Memory B cell (primary cell): Measurements from ENCODE around the gene MRPL55.

Experiments used
- ATAC-seq: fragments of 150-1000 bp; cut with Tn5 transposase; 2 replicates; pipeline ENCODE4 v1.10.0; 2021; ENCODE audit warnings: low read depth, mild to moderate bottlenecking, moderate library complexity
- DNase-seq, 2 donors: peaks; one replicate each; pipeline ENCODE4 v3.0.0; 2022; ENCODE audit warnings: low spot score in 2 of 2
- H3K27ac Mint-ChIP-seq: one replicate; pipeline ENCODE4 v1.8.0; 2022; ENCODE audit warnings: mild to moderate bottlenecking, moderate library complexity, mixed read lengths
- H3K27me3 Mint-ChIP-seq: one replicate; pipeline ENCODE4 v1.8.0; 2022; ENCODE audit warnings: mixed read lengths
- H3K36me3 Mint-ChIP-seq: one replicate; pipeline ENCODE4 v1.8.0; 2022; ENCODE audit warnings: mild to moderate bottlenecking, mixed read lengths
- H3K4me1 Mint-ChIP-seq: one replicate; pipeline ENCODE4 v1.8.0; 2022; ENCODE audit warnings: mixed read lengths
- H3K4me3 Mint-ChIP-seq: one replicate; pipeline ENCODE4 v1.8.0; 2022; ENCODE audit warnings: mild to moderate bottlenecking, moderate library complexity, mixed read lengths
- H3K9me3 Mint-ChIP-seq: one replicate; pipeline ENCODE4 v1.8.0; 2022; ENCODE audit warnings: mixed read lengths

Gene MRPL55

GRCh38 chr1:228073857-228074545 is 35.1 kb downstream of the MRPL55 start:
- Mint-ChIP-seq H3K27ac (no peak overlapping the region), H3K36me3 (no peaks in the 10 kb centered on the region), H3K4me1 (peaks cover 34% of the 10 kb centered on the region), H3K27me3 (peaks cover 11% of the 10 kb centered on the region), H3K9me3 (no peaks in the 10 kb centered on the region), H3K4me3 (no peak overlapping the region)
- no peak for DNase-seq
- no peak for ATAC-seq

- ATAC-seq: no peak
- H3K27me3 Mint-ChIP-seq: peaks cover 16% of the 10 kb centered on the region
- H3K4me1 Mint-ChIP-seq: peaks cover 33% of the 10 kb centered on the region
- H3K27ac Mint-ChIP-seq: no peak overlapping the region
- H3K4me3 Mint-ChIP-seq: no peak overlapping the region
- H3K9me3 Mint-ChIP-seq: no peaks in the 10 kb centered on the region
- no peaks in the 10 kb centered on the region for H3K36me3 Mint-ChIP-seq
- no peak for DNase-seq
These were observed 35.8 kb downstream of the MRPL55 start for GRCh38 chr1:228073061-228073856.

- ATAC-seq: no peak
- DNase-seq: no peak
- Mint-ChIP-seq H3K4me1 (peaks cover 33% of the 10 kb centered on the region), H3K9me3 (no peaks in the 10 kb centered on the region), H3K4me3 (no peak overlapping the region), H3K27me3 (peaks cover 19% of the 10 kb centered on the region), H3K27ac (no peak overlapping the region), H3K36me3 (no peaks in the 10 kb centered on the region)
These were observed 36.4 kb downstream of the MRPL55 start for GRCh38 chr1:228072658-228073043.

- no peak overlapping the region for H3K27ac Mint-ChIP-seq
- DNase-seq: no peak
- H3K4me1 Mint-ChIP-seq: peaks cover 30% of the 10 kb centered on the region
- H3K9me3 Mint-ChIP-seq: no peaks in the 10 kb centered on the region
- ATAC-seq: no peak
- no peak overlapping the region for H3K4me3 Mint-ChIP-seq
- no peaks in the 10 kb centered on the region for H3K36me3 Mint-ChIP-seq
- peaks cover 23% of the 10 kb centered on the region for H3K27me3 Mint-ChIP-seq
These were observed 37.1 kb downstream of the MRPL55 start for GRCh38 chr1:228071839-228072657.

GRCh38 chr1:228070851-228071250 is 38.2 kb downstream of the MRPL55 start:
- ATAC-seq (no peak), DNase-seq (no peak)
- no peak overlapping the region for H3K4me3 Mint-ChIP-seq

GRCh38 chr1:228070173-228070572 is 38.9 kb downstream of the MRPL55 start:
- ATAC-seq (no peak), DNase-seq (no peak)
- Mint-ChIP-seq H3K27me3 (peaks cover 28% of the 10 kb centered on the region), H3K9me3 (no peaks in the 10 kb centered on the region), H3K27ac (no peak overlapping the region), H3K4me1 (peaks cover 30% of the 10 kb centered on the region), H3K36me3 (no peaks in the 10 kb centered on the region), H3K4me3 (no peak overlapping the region)

More at GRCh38 chr1:228070851-228071250, 38.2 kb downstream of the MRPL55 start:
- H3K4me1 Mint-ChIP-seq: peaks cover 30% of the 10 kb centered on the region
- peaks cover 28% of the 10 kb centered on the region for H3K27me3 Mint-ChIP-seq
- H3K27ac Mint-ChIP-seq: no peak overlapping the region
- H3K36me3 Mint-ChIP-seq: no peaks in the 10 kb centered on the region
- H3K9me3 Mint-ChIP-seq: no peaks in the 10 kb centered on the region

- H3K27me3 Mint-ChIP-seq: peaks cover 28% of the 10 kb centered on the region
- no peaks in the 10 kb centered on the region for H3K9me3 Mint-ChIP-seq
- peaks cover 23% of the 10 kb centered on the region for H3K4me1 Mint-ChIP-seq
- H3K27ac Mint-ChIP-seq: no peak overlapping the region
- DNase-seq (no peak), ATAC-seq (no peak)
- no peak overlapping the region for H3K4me3 Mint-ChIP-seq
- no peaks in the 10 kb centered on the region for H3K36me3 Mint-ChIP-seq
These were observed 40.7 kb downstream of the MRPL55 start for GRCh38 chr1:228068359-228068758.

- Mint-ChIP-seq H3K36me3 (no peaks in the 10 kb centered on the region), H3K9me3 (no peaks in the 10 kb centered on the region)
These were observed 42.0 kb downstream of the MRPL55 start for GRCh38 chr1:228066891-228067654.

GRCh38 chr1:228066416-228066815 is 42.7 kb downstream of the MRPL55 start:
- H3K36me3 Mint-ChIP-seq: no peaks in the 10 kb centered on the region
- no peak overlapping the region for H3K27ac Mint-ChIP-seq
- H3K4me1 Mint-ChIP-seq: peaks cover 10% of the 10 kb centered on the region
- ATAC-seq (no peak), DNase-seq (no peak)
- peaks cover 31% of the 10 kb centered on the region for H3K27me3 Mint-ChIP-seq
- H3K9me3 Mint-ChIP-seq: no peaks in the 10 kb centered on the region
- no peak overlapping the region for H3K4me3 Mint-ChIP-seq

More at GRCh38 chr1:228066891-228067654, 42.0 kb downstream of the MRPL55 start:
- Mint-ChIP-seq H3K4me3 (no peak overlapping the region), H3K27me3 (peaks cover 33% of the 10 kb centered on the region), H3K27ac (no peak overlapping the region), H3K4me1 (peaks cover 16% of the 10 kb centered on the region)
- ATAC-seq (no peak), DNase-seq (no peak)

GRCh38 chr1:228065543-228066347 is 43.4 kb downstream of the MRPL55 start:
- DNase-seq: no peak
- peaks cover 32% of the 10 kb centered on the region for H3K27me3 Mint-ChIP-seq
- no peaks in the 10 kb centered on the region for H3K36me3 Mint-ChIP-seq
- no peak overlapping the region for H3K4me3 Mint-ChIP-seq
- H3K4me1 Mint-ChIP-seq: peaks cover 3% of the 10 kb centered on the region
- no peak for ATAC-seq
- no peaks in the 10 kb centered on the region for H3K9me3 Mint-ChIP-seq
- no peak overlapping the region for H3K27ac Mint-ChIP-seq

- no peak overlapping the region for H3K27ac Mint-ChIP-seq
- ATAC-seq: no peak
- H3K9me3 Mint-ChIP-seq: no peaks in the 10 kb centered on the region
- H3K27me3 Mint-ChIP-seq: peaks cover 33% of the 10 kb centered on the region
- no peaks in the 10 kb centered on the region for H3K36me3 Mint-ChIP-seq
- DNase-seq: no peak
- H3K4me1 Mint-ChIP-seq: peaks cover 3% of the 10 kb centered on the region
- no peak overlapping the region for H3K4me3 Mint-ChIP-seq
These were observed 44.2 kb downstream of the MRPL55 start for GRCh38 chr1:228064741-228065542.

- DNase-seq (no peak), ATAC-seq (no peak)
- Mint-ChIP-seq H3K4me3 (no peak overlapping the region), H3K36me3 (no peaks in the 10 kb centered on the region), H3K27me3 (peaks cover 31% of the 10 kb centered on the region), H3K9me3 (no peaks in the 10 kb centered on the region), H3K27ac (no peak overlapping the region), H3K4me1 (no peaks in the 10 kb centered on the region)
These were observed 44.8 kb downstream of the MRPL55 start for GRCh38 chr1:228064296-228064695.
